ENCODE data around the gene SIGLEC8. TPM values are rescaled to one million over a fixed set of nuclear protein-coding genes. Genes with fewer than 3 reads are reported as not detected.

The SIGLEC8 gene
- total and polyA plus RNA-seq, 2 of the 8 experiments (the other 6 are each of a cell fraction or from before 2014, with no cell fraction given) = not detected

DNA sequence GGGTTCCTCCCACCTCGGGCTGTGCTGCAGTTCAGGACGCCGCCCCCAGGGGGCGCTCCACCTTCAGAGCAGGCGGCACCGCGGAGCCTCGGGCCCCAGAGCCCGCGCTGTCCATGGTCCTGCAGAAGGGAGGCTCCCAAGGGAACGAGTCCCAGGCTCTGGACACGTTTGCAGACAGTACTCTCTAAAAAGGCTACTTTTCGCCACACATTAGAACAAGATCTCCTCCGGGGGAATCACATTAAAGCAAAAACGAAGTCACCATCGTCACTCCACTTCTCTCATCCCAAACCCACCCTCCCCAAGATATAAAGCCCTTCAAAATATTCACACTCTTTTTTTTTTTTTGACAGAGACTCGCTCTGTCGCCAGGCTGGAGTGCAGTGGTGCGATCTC is 36.2 kb downstream of the SIGLEC8 start (continued):
- TF ChIP-seq SRF (IDR thresholded peaks at IDR 0.05; ENCODE audit: low read depth, low read length) = no peak
- TF ChIP-seq ASH2L (IDR thresholded peaks at IDR 0.05; ENCODE audit: low read length) = no peak
- TF ChIP-seq SP4 (IDR thresholded peaks at IDR 0.05; ENCODE audit: low read length) = no peak
- peak; percentile 27; the same call in 1 of the 2 replicates for TF ChIP-seq GABPA (IDR thresholded peaks at IDR 0.05; ENCODE audit: borderline replicate concordance, insufficient read depth, low read length)
- no peak for TF ChIP-seq BRCA1 (IDR thresholded peaks at IDR 0.05; ENCODE audit: low read depth, low read length)
- peak; percentile 57; the same call in 1 of the 2 replicates for TF ChIP-seq TAF1 (IDR thresholded peaks at IDR 0.05; ENCODE audit: low read depth, low read length)
- no peak for TF ChIP-seq KDM4A (IDR thresholded peaks at IDR 0.05; ENCODE audit: low read depth, low read length, severe bottlenecking)
- no peak for TF ChIP-seq JUND (IDR thresholded peaks at IDR 0.05; ENCODE audit: low read length)
- no peak for TF ChIP-seq JUN (IDR thresholded peaks at IDR 0.05; ENCODE audit: low read depth, low read length)
- TF ChIP-seq POLR2A (IDR thresholded peaks at IDR 0.05; ENCODE audit: control extremely low read depth in 1 of 2, low read depth in 2 of 2, low read length in 2 of 2) = no peak
- no peak for TF ChIP-seq CTBP2 (IDR thresholded peaks at IDR 0.05; ENCODE audit: borderline replicate concordance, insufficient read depth, insufficient read length, low read length)
- TF ChIP-seq POLR2AphosphoS5 (IDR thresholded peaks at IDR 0.05; ENCODE audit: low read depth, low read length) = no peak
- no peak for TF ChIP-seq CBX8 (IDR thresholded peaks at IDR 0.05; ENCODE audit: borderline replicate concordance, low read depth, low read length)
- TF ChIP-seq RNF2 (IDR thresholded peaks at IDR 0.05; ENCODE audit: borderline replicate concordance, low read depth, low read length, missing control alignments, poor library complexity, severe bottlenecking) = no peak
- no peak for TF ChIP-seq GTF2F1 (IDR thresholded peaks at IDR 0.05; ENCODE audit: borderline replicate concordance, low read depth, low read length)
- TF ChIP-seq RBBP5 (IDR thresholded peaks at IDR 0.05; ENCODE audit: borderline replicate concordance, low read depth, low read length) = no peak

Data from H1 (cell line).